Esophagus (tissue), 2 donors: ENCODE data around the gene KLHL8. TPM values are rescaled to one million over a fixed set of nuclear protein-coding genes. Genes with fewer than 3 reads are reported as not detected.
"Not testable (repeated sequence)": the region's sequence is repeated elsewhere in the genome, so short reads cannot be mapped to it uniquely, and the experiment has no call there.

Source experiments
- H3K27ac ChIP-seq, 2 donors: one replicate each; pipeline ENCODE4 v1.5.1; 2013; ENCODE audit warnings: low read depth in 2 of 2, mild to moderate bottlenecking in 2 of 2, inconsistent platforms in 1 of 2, low read length in 1 of 2, moderate library complexity in 1 of 2
- H3K27me3 ChIP-seq, 2 donors: one replicate each; pipeline ENCODE4 v1.6.1; 2013; ENCODE audit warnings: low read length in 2 of 2, control low read depth in 1 of 2, mild to moderate bottlenecking in 1 of 2; ENCODE audit not compliant: insufficient read depth in 2 of 2, control insufficient read depth in 1 of 2
- H3K36me3 ChIP-seq, 2 donors: one replicate each; pipeline ENCODE4 v1.6.1; 2013; ENCODE audit warnings: low read length in 1 of 2; ENCODE audit not compliant: control insufficient read depth in 2 of 2, insufficient read depth in 2 of 2
- H3K4me1 ChIP-seq, 2 donors: one replicate each; pipeline ENCODE4 v1.6.1; 2013; ENCODE audit warnings: low read length in 1 of 2; ENCODE audit not compliant: control insufficient read depth in 2 of 2, insufficient read depth in 2 of 2
- H3K4me3 ChIP-seq, 2 donors: one replicate each; pipeline ENCODE4 v1.5.1; 2013; ENCODE audit warnings: low read length in 2 of 2, mild to moderate bottlenecking in 2 of 2, low read depth in 1 of 2, moderate library complexity in 1 of 2
- H3K9me3 ChIP-seq, 2 donors: one replicate each; pipeline ENCODE4 v1.6.1; 2013; ENCODE audit warnings: mild to moderate bottlenecking in 2 of 2, low read depth in 1 of 2, low read length in 1 of 2, moderate library complexity in 1 of 2; ENCODE audit not compliant: control insufficient read depth in 2 of 2, insufficient read depth in 1 of 2
- WGBS, 2 donors: extraction: QIAGEN DNeasy Blood & Tissue Kit; methylation state at CpG; one replicate each; pipeline ENCODE4 v1.1.7; 2013; 5-methylcytosine and 5-hydroxymethylcytosine counted together
- polyA plus RNA-seq, 2 donors: library from polyadenylated mRNA; stranded (reverse); fragments of 200-250 nt; gene quantifications; one replicate each; pipeline ENCODE4 v1.2.3, GENCODE V29; 2013
- donor health status: healthy with polysubstance abuse.
- donor health status: Bipolar disorder and iron deficiency.

Gene KLHL8
- polyA plus RNA-seq, 2 donors: 1.3 to 2.4 TPM

GRCh38 chr4:87153078-87153870, 67.1 kb downstream of the KLHL8 start:
- no peaks in the 10 kb centered on the region for H3K4me1 ChIP-seq
- no peaks in the 10 kb centered on the region for H3K36me3 ChIP-seq
- H3K9me3 ChIP-seq: no peaks in the 10 kb centered on the region
- no peaks in the 10 kb centered on the region for H3K27me3 ChIP-seq
- 72 to 83% methylated on average over 4 of the region's 4 CpGs for WGBS, 2 donors
- H3K4me3 ChIP-seq: no peak overlapping the region
- no peak overlapping the region for H3K27ac ChIP-seq

GRCh38 chr4:87152310-87153041, 67.9 kb downstream of the KLHL8 start:
- no peaks in the 10 kb centered on the region for H3K36me3 ChIP-seq
- H3K27me3 ChIP-seq: no peaks in the 10 kb centered on the region
- H3K4me3 ChIP-seq: no peak overlapping the region
- no peaks in the 10 kb centered on the region for H3K9me3 ChIP-seq
- no peak overlapping the region for H3K27ac ChIP-seq
- 77 to 83% methylated on average over 14 of the region's 14 CpGs for WGBS, 2 donors
- no peaks in the 10 kb centered on the region for H3K4me1 ChIP-seq

- Histone ChIP-seq H3K4me3 (no peak overlapping the region), H3K4me1 (no peaks in the 10 kb centered on the region), H3K27ac (no peak overlapping the region), H3K9me3 (no peaks in the 10 kb centered on the region), H3K36me3 (no peaks in the 10 kb centered on the region), H3K27me3 (no peaks in the 10 kb centered on the region)
- 67 to 71% methylated on average over 1 of the region's 1 CpG for WGBS, 2 donors
Measured at GRCh38 chr4:87151730-87152129, 68.7 kb downstream of the KLHL8 start.

- WGBS, 2 donors: 40 to 42% methylated on average over 2 of the region's 2 CpGs
- H3K36me3 ChIP-seq: no peaks in the 10 kb centered on the region
- no peak overlapping the region for H3K4me3 ChIP-seq
- H3K27me3 ChIP-seq: no peaks in the 10 kb centered on the region
- H3K9me3 ChIP-seq: no peaks in the 10 kb centered on the region
- no peaks in the 10 kb centered on the region for H3K4me1 ChIP-seq
- no peak overlapping the region for H3K27ac ChIP-seq
Measured at GRCh38 chr4:87150498-87151261, 69.7 kb downstream of the KLHL8 start.

GRCh38 chr4:87147116-87147515, 73.3 kb downstream of the KLHL8 start:
- no peaks in the 10 kb centered on the region for H3K4me1 ChIP-seq
- H3K27me3 ChIP-seq: no peaks in the 10 kb centered on the region
- H3K36me3 ChIP-seq: peaks cover 0 to 3% of the 10 kb centered on the region in 2 donors
- no peak overlapping the region for H3K27ac ChIP-seq
- 76 to 87% methylated on average over 3 of the region's 3 CpGs for WGBS, 2 donors
- H3K4me3 ChIP-seq: no peak overlapping the region
- no peaks in the 10 kb centered on the region for H3K9me3 ChIP-seq

GRCh38 chr4:87145934-87146333, 74.5 kb downstream of the KLHL8 start:
- not testable (repeated sequence) for H3K27me3 ChIP-seq, H3K4me3 ChIP-seq, H3K4me1 ChIP-seq, H3K36me3 ChIP-seq, H3K9me3 ChIP-seq, H3K27ac ChIP-seq
- 96 to 97% methylated on average over 6 of the region's 6 CpGs for WGBS, 2 donors

GRCh38 chr4:87144356-87144755, 76.1 kb downstream of the KLHL8 start:
- Histone ChIP-seq H3K4me1 (no peaks in the 10 kb centered on the region), H3K27ac (no peak overlapping the region), H3K9me3 (no peaks in the 10 kb centered on the region), H3K36me3 (peaks cover 3 to 5% of the 10 kb centered on the region in 2 donors), H3K27me3 (no peaks in the 10 kb centered on the region), H3K4me3 (no peak overlapping the region)
- WGBS, 2 donors: 65 to 83% methylated on average over 2 of the region's 2 CpGs

- H3K36me3 ChIP-seq: peaks cover 4 to 5% of the 10 kb centered on the region in 2 donors
- H3K4me3 ChIP-seq: no peak overlapping the region
- no peak overlapping the region for H3K27ac ChIP-seq
- no peaks in the 10 kb centered on the region for H3K27me3 ChIP-seq
- no peaks in the 10 kb centered on the region for H3K9me3 ChIP-seq
- no peaks in the 10 kb centered on the region for H3K4me1 ChIP-seq
- 56 to 71% methylated on average over 3 of the region's 3 CpGs for WGBS, 2 donors
Measured at GRCh38 chr4:87141428-87141827, 79.0 kb downstream of the KLHL8 start.

- Histone ChIP-seq H3K36me3 (peaks cover 20% of the 10 kb centered on the region in 2 donors), H3K4me1 (no peaks in the 10 kb centered on the region), H3K27ac (no peak overlapping the region), H3K4me3 (no peak overlapping the region), H3K27me3 (no peaks in the 10 kb centered on the region), H3K9me3 (no peaks in the 10 kb centered on the region)
- 75 to 83% methylated on average over 3 of the region's 3 CpGs for WGBS, 2 donors
Measured at GRCh38 chr4:87134122-87134521, 86.3 kb downstream of the KLHL8 start.
